Common myeloid progenitor, CD34-positive (primary cell): ENCODE measurements around the gene PLAGL1.
A peak's percentile ranks its signal among the peaks of the same experiment; 100 is the strongest.
"Not testable (repeated sequence)": the region's sequence is repeated elsewhere in the genome, so short reads cannot be mapped to it uniquely, and the experiment has no call there.

ENCODE experiments used
- CTCF ChIA-PET: fragments of 350-600 bp; sonication (Branson Sonifier 250); formaldehyde crosslinking; loops from one replicate; lab custom pipeline; 2021; ENCODE audit warnings: antibody characterized with exemption; lab: Charles Lee
- POLR2A ChIA-PET: fragments of 350-600 bp; sonication (Branson Sonifier 250); formaldehyde crosslinking; loops from one replicate; lab custom pipeline; 2021; ENCODE audit warnings: antibody characterized with exemption; lab: Charles Lee
- DNase-seq, 3 donors: peaks; one replicate each; pipeline versions ENCODE4 v3.0.0 to v3.0.0-alpha.2; 2013
- H3K27ac ChIP-seq, 2 experiments: 1 replicate in 1 of 2; 2 replicates in 1 of 2; pipeline ENCODE4 v1.7.0; 2013; ENCODE audit warnings: inconsistent platforms in 2 of 2, low read length in 2 of 2, mild to moderate bottlenecking in 2 of 2, low read depth in 1 of 2, moderate library complexity in 1 of 2; ENCODE audit not compliant: severe bottlenecking in 2 of 2, insufficient read depth in 1 of 2, poor library complexity in 1 of 2
- H3K27me3 ChIP-seq, 5 experiments: replicated peaks in 2 of 5; 1 replicate in 3 of 5; 2 replicates in 2 of 5; pipeline versions ENCODE4 v1.6.1 to v1.7.0; 2013; ENCODE audit warnings: low read length in 4 of 5, mild to moderate bottlenecking in 2 of 5, moderate library complexity in 2 of 5, inconsistent platforms in 1 of 5; ENCODE audit not compliant: insufficient read depth in 5 of 5, control insufficient read depth in 4 of 5
- H3K36me3 ChIP-seq, 4 experiments: 1 replicate in 2 of 4; 2 replicates in 2 of 4; pipeline versions ENCODE4 v1.6.1 to v1.7.0; 2013; ENCODE audit warnings: low read length in 3 of 4, control low read depth in 1 of 4, mild to moderate bottlenecking in 1 of 4; ENCODE audit not compliant: control insufficient read depth in 4 of 4, insufficient read depth in 4 of 4
- H3K4me1 ChIP-seq, 4 experiments: 1 replicate in 3 of 4; 2 replicates in 1 of 4; pipeline versions ENCODE4 v1.6.1 to v1.7.1; 2013; ENCODE audit warnings: low read length in 3 of 4, mild to moderate bottlenecking in 3 of 4, control low read depth in 1 of 4, inconsistent platforms in 1 of 4, moderate library complexity in 1 of 4; ENCODE audit not compliant: control insufficient read depth in 4 of 4, insufficient read depth in 4 of 4; ENCODE audit errors: control extremely low read depth in 1 of 4
- H3K4me3 ChIP-seq, 7 experiments: 1 replicate in 4 of 7; 2 replicates in 3 of 7; pipeline versions ENCODE4 v1.5.1 to v1.7.0; 2013; ENCODE audit warnings: mild to moderate bottlenecking in 7 of 7, low read length in 6 of 7, moderate library complexity in 6 of 7, inconsistent platforms in 2 of 7, low read depth in 2 of 7, control low read depth in 1 of 7; ENCODE audit not compliant: insufficient read depth in 4 of 7, control insufficient read depth in 1 of 7; ENCODE audit errors: extremely low read depth in 1 of 7
- H3K9me3 ChIP-seq, 5 experiments: 1 replicate in 4 of 5; 2 replicates in 1 of 5; pipeline versions ENCODE4 v1.6.1 to v1.7.1; 2013; ENCODE audit warnings: low read length in 4 of 5, mild to moderate bottlenecking in 2 of 5, inconsistent platforms in 1 of 5, low read depth in 1 of 5, moderate library complexity in 1 of 5; ENCODE audit not compliant: control insufficient read depth in 4 of 5, insufficient read depth in 2 of 5; ENCODE audit errors: control extremely low read depth in 1 of 5
- WGBS: methylation state at CpG from one replicate; pipeline ENCODE4 v1.1.5; 2013; ENCODE audit not compliant: insufficient coverage; 5-methylcytosine and 5-hydroxymethylcytosine counted together

Gene PLAGL1

GRCh38 chr6:144046672-144047071, 38.6 kb upstream of the PLAGL1 start:
- H3K9me3 ChIP-seq, result peaks cover 0 to 30% (median 10%) of the 10 kb centered on the region in 5 experiments
- CTCF ChIA-PET, result interaction anchor here (1.1 to 2.4 kb wide), 3 partner anchors 8 to 33 kb away, joined by 3 to 5 read pairs (median 4); no protein-coding TSS in a partner anchor
- H3K36me3 ChIP-seq, H3K4me1 ChIP-seq, DNase-seq, H3K27ac ChIP-seq, H3K4me3 ChIP-seq, H3K27me3 ChIP-seq: not testable (repeated sequence)
- POLR2A ChIA-PET, result interaction anchor here (0.7 kb wide), 1 partner anchor 444 kb away, joined by 3 read pairs; no protein-coding TSS in a partner anchor
- WGBS, result 97% methylated on average over 8 of the region's 8 CpGs

GRCh38 chr6:144044989-144045388, 36.9 kb upstream of the PLAGL1 start:
- no CpG with 5 or more reads among the region's 2 CpGs for WGBS
- POLR2A ChIA-PET, result not testable (repeated sequence)

GRCh38 chr6:144036835-144037195, 28.8 kb upstream of the PLAGL1 start:
- H3K27ac ChIP-seq, result peak overlapping the region; percentile 37 to 71
- H3K4me3 ChIP-seq, result peak overlapping the region in 6 of 7 experiments; percentile 24 to 75 (median 64)
- no peaks in the 10 kb centered on the region for H3K27me3 ChIP-seq
- H3K36me3 ChIP-seq, result no peaks in the 10 kb centered on the region
- H3K9me3 ChIP-seq, result peaks cover 0 to 10% (median 0%) of the 10 kb centered on the region in 5 experiments
- H3K4me1 ChIP-seq, result peaks cover 19 to 40% (median 35%) of the 10 kb centered on the region in 4 experiments
- WGBS, result 50% methylated on average over 3 of the region's 3 CpGs
- POLR2A ChIA-PET, result no interaction called here
- no peak for DNase-seq
- CTCF ChIA-PET, result interaction anchor here (0.7 to 3.4 kb wide), 9 partner anchors 10 to 98 kb away, joined by 3 to 12 read pairs (median 4); no protein-coding TSS in a partner anchor

More at GRCh38 chr6:144044989-144045388, 36.9 kb upstream of the PLAGL1 start:
- H3K27ac ChIP-seq, H3K4me3 ChIP-seq, H3K4me1 ChIP-seq, H3K27me3 ChIP-seq, DNase-seq, H3K36me3 ChIP-seq: not testable (repeated sequence)
- CTCF ChIA-PET, result interaction anchor here (2.4 kb wide), 1 partner anchor 12 kb away, joined by 5 read pairs; no protein-coding TSS in a partner anchor
- H3K9me3 ChIP-seq, result peaks cover 0 to 33% (median 10%) of the 10 kb centered on the region in 5 experiments

GRCh38 chr6:144036064-144036834, 28.2 kb upstream of the PLAGL1 start:
- CTCF ChIA-PET, result interaction anchor here (1.0 to 3.4 kb wide), 7 partner anchors 10 to 97 kb away, joined by 3 to 12 read pairs (median 4); no protein-coding TSS in a partner anchor
- WGBS, result 6% methylated on average over 8 of the region's 8 CpGs
- peak overlapping the region in 6 of 7 experiments; percentile 24 to 75 (median 64) for H3K4me3 ChIP-seq
- POLR2A ChIA-PET, result no interaction called here
- H3K27ac ChIP-seq, result peak overlapping the region; percentile 37 to 71
- H3K36me3 ChIP-seq, result no peaks in the 10 kb centered on the region
- peak; percentile 49 to 77 (median 72) for DNase-seq
- peaks cover 0 to 7% (median 0%) of the 10 kb centered on the region in 5 experiments for H3K9me3 ChIP-seq
- H3K27me3 ChIP-seq, result no peaks in the 10 kb centered on the region
- peaks cover 19 to 40% (median 35%) of the 10 kb centered on the region in 4 experiments for H3K4me1 ChIP-seq

- CTCF ChIA-PET, result interaction anchor here (1.3 to 3.4 kb wide), 5 partner anchors 22 to 97 kb away, joined by 3 to 12 read pairs (median 6); no protein-coding TSS in a partner anchor
- Histone ChIP-seq H3K27me3 (no peaks in the 10 kb centered on the region), H3K36me3 (no peaks in the 10 kb centered on the region), H3K4me1 (peaks cover 19 to 40% (median 35%) of the 10 kb centered on the region in 4 experiments), H3K4me3 (peak overlapping the region in 3 of 7 experiments; percentile 14 to 66 (median 19)), H3K27ac (peak overlapping the region in 1 of 2 experiments; percentile 71), H3K9me3 (peaks cover 0 to 7% (median 0%) of the 10 kb centered on the region in 5 experiments)
- WGBS, result 87% methylated on average over 4 of the region's 4 CpGs
- no peak for DNase-seq
- POLR2A ChIA-PET, result no interaction called here
Measured at GRCh38 chr6:144035416-144035815, 27.4 kb upstream of the PLAGL1 start.

- POLR2A ChIA-PET, result no interaction called here
- no peaks in the 10 kb centered on the region for H3K36me3 ChIP-seq
- no peaks in the 10 kb centered on the region for H3K27me3 ChIP-seq
- no peak overlapping the region for H3K27ac ChIP-seq
- CTCF ChIA-PET, result interaction anchor here (0.9 to 1.7 kb wide), 7 partner anchors 14 to 176 kb away, joined by 3 to 7 read pairs (median 4); no protein-coding TSS in a partner anchor
- WGBS, result 8% methylated on average over 3 of the region's 4 CpGs
- peak overlapping the region in 1 of 7 experiments; percentile 13 for H3K4me3 ChIP-seq
- peaks cover 19 to 40% (median 35%) of the 10 kb centered on the region in 4 experiments for H3K4me1 ChIP-seq
- peak; percentile 42 to 87 (median 79) for DNase-seq
- peaks cover 0 to 7% (median 0%) of the 10 kb centered on the region in 5 experiments for H3K9me3 ChIP-seq
Measured at GRCh38 chr6:144033816-144034735, 26.0 kb upstream of the PLAGL1 start.
